Superior temporal gyrus (tissue), 1 donor: ENCODE measurements around the gene MRPL21.
"Not testable (repeated sequence)": the region's sequence is repeated elsewhere in the genome, so short reads cannot be mapped to it uniquely, and the experiment has no call there.

Source experiments
- DNase-seq: peaks from one replicate; pipeline ENCODE4 v3.0.0-alpha.2; 2016; ENCODE audit errors: extremely low spot score

The MRPL21 gene

DNA sequence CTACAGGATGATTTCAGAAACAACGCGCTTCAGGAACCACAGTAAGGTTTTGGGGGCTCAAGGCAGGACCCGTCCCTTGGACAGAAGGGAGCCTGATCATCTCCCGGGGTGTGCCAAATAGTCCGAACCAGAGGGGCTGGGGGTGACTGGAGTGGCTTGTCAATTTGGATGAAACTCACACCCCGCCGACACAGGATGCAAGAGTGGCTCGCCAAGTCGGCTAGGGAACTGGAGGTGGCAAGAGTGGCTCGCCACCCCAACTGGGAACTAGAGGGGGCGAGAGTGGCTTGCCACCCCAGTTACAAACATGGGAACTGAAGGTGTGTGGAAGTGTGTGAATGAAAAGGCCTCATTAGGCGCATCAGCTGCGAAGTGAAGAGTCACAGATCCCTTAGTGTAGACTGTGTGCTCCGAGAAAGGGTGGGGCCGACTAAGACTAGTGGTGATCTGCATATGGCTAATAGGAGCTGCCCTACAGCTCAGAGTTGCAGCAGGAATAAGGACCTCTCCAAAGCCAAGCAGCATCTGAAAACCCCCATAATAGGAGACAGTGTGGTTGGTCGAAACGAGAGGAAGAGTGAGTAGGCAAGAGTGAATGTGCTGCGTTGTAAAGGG lies 35.3 kb downstream of the MRPL21 start:
- DNase-seq = no peak

DNA sequence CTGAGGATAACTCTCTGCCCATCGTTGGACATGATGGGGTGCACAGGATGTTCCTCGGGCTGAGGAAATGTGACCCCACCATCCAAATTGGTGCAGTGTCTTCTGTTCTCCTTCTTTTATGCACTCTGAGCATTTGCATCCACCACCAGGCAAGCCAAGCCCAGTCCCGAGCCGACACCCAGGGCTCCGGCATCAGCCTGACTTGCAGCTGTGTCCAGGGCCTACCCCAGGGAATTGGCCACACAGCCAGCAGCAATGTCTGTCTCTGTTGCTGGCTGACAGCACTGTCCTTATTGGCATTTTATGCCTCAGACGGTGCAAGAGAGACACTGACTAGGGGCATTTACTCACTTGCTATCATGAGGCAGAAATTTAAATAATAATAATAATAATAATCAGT lies 36.6 kb downstream of the MRPL21 start:
- DNase-seq = no peak

DNA sequence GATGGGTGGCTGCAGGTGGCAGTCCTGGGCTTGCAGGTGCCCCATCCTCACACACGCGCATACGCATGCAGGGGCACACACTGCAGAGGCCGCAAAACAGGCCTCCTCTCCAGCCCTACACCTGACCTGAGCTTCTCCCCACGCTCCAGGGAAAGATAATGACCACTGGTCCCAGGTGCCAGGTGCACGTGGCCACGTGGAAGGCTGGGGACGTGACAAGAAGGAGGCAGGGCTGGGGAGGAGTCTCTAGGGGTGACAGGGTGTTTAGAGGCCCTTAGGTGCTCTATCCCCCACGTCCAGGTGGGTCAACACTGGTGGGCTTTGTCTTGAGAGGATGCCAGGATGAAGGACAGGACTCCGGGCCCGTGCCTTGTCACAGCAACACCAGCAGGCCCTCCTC lies 38.4 kb downstream of the MRPL21 start:
- no peak for DNase-seq

DNA sequence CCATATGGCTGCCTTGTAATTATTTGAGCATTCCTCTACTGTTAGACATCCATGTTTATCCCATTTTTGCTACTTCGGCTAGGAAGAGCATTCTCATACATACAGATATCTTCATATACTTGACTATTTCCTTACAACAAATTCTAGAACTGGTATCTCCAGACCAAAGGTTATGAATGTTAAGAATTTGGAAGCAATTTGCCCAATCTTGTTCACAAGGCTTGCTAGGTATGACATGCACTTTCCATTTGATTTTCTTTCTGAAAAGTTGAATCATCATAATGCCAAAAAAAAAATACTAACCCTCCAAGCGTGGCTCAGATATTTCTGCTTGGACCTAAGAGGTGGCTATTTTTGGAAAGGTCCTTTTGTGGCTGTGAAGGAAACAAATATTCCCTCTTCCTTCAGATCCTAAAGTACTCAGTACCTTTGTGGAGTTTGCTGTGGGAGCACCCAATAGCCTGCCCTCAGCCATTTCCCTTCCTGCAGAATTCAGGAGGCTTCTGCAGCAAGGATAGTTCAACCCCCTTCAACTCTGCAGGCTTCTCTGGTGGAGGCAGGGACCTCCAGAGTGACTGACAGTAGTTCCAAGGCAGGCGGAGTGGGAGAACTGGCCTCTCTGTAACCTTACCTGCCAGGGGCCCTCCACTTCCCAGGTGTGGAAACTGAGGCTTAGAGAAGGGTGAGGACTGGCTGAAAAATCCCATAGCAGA lies 39.9 kb downstream of the MRPL21 start:
- DNase-seq = no peak

DNA sequence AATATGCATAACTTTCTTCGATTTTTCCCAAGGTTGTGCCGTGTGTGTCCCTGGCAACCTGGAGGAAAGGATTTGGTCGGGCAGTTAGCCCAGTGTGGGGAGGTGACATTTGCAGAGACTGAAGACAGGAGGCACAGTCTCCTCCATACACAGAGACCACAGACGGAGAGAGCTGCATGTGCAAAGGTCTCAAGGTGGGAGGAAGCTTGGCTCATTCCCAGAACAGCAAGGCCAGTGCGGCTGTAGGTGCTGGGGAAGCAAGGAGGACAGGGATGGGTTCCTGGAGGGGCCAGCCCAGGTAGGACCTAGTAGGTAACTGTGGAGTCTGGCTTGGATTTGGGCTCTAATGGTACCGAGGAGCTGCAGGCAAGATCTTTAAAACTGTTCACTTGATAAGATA lies 41.2 kb downstream of the MRPL21 start:
- no peak for DNase-seq

DNA sequence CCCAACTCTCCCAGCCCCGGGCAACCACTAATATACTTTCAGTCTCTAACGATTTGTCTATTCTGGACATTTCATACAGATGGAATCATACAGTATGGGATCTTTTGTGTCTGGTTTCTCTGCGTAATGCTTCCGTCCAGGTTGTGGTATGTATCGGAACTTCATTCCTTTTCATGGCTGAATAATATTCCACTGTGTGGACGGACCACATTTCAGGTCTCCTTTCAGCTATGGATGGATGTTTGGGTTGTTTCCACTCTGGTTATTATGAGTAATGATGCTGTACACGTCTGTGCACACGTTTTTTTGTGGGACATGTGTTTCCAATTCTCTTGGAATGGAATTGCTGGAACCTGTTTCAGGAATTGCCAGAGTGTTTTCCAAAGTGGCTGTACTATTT lies 44.5 kb downstream of the MRPL21 start:
- no peak for DNase-seq

DNA sequence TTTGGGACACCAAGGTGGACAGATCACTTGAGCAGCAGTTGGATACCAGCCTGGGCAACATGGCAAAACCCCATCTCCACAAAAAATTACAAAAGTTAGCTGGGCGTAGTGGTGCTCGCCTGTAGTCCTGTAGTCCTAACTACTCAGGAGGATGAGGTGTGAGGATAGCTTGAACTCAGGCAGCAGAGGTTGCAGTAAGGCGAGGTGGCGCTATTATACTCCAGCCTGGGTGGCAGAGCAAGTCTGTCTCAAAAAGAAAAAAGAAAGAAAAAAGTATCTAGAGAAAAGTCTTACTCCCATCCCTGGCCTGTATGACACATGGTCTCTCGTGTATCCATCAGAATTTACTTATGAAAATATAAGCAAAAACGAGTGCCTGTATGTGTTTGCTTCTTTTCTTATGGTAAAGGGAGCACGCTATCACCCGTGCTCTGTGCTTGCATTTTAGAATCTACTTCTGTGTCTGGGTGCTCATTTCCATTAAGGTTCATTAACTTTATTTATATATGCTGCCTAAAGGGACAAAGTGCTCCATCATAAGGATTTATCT lies 46.5 kb downstream of the MRPL21 start:
- no peak for DNase-seq

DNA sequence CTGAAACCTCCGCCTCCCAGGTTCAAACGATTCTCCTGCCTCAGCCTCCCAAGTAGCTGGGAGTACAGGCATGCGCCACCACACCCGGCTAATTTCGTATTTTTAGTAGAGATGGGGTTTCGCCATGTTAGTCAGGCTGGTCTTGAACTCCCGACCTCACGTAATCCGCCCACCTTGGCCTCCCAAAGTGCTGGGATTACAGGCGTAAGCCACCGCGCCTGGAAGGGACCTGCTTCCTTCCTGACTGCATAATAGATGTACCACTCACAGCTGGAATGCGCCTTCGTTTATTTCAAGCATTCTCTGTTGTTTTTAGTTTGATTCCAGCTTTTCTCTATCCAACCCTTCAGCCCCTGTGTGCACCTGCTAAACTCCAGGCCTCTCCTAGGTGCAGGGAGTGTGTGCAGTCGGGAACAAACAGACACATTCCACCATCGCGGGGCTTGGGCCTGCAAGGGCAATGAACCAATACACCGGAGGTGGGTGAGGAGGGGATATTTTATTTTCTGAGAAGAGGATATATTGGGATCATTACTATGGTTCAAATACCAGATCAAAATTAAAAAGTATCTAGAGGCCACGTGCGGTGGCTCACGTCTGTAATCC lies 47.1 kb downstream of the MRPL21 start:
- DNase-seq = not testable (repeated sequence)

DNA sequence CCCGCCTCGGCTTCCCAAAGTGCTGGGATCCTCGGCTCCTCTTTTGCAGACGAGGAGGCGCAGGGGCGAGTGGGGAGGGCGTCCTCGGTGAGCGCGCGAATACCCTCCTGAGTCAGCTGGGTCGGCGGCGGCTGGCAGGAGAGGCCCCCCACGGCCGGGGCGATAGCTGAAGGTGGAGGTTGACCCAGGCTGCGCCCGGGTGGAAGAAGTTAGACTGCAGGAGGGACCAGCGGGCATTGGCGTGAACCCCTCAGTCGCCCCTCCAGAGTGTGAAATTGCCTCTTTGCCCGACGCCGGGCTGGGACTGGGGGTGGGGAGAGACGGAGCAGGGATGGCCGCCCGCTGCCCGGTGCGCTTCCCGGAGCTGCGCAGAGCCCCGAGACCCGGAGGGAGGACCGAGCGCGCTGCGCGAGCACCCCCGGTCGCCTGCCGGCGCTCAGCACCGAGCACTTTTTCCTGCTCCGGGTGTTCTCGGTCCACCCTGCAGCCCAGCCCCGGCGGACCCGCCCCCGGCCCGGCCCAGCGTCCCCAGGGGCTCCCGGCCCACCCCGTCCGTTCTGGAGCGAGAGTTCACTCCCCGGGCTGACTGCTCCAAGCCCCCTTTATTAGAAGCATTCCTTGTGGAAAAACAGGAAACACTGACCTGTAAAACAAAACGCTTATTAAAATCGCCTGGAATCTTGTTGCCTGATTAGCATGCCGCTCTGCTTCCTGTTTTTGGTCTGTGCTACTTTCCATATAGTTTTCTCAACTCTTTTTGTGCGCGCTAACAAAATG lies 48.2 kb downstream of the MRPL21 start:
- no peak for DNase-seq

DNA sequence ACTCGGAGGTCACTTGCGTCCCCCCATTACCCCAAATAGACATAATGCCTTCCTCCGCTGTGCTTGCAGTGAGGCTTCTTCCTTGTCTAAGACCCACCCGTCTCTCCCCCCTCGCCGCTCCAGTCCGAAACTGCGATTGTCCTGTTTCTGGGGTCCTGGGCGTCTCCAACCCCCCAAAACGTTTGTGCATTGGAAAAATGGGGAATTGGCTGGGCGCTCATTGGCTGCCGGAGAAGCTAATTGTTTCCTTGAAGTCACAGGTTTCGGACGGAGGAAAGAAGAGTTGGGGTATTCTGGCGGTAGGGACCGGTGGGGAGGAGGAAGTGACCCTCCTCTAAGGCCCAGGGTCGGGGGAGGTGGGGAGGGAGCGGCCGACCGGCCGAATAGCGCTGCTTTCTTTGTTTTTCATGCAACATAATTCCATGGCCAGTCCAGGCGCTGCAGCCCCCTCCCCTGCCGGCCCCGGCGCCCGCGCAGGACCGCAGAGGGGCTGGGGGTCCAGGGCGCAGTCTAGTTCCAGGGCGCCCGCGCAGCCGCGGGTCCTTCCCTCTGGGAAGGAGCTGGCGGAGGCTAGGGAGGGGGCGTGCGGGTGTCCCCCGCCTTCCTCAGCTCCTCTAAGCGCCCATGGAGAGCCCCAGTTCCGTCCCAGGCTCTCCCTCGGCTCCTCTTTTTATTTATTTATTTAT lies 49.2 kb downstream of the MRPL21 start:
- no peak for DNase-seq

DNA sequence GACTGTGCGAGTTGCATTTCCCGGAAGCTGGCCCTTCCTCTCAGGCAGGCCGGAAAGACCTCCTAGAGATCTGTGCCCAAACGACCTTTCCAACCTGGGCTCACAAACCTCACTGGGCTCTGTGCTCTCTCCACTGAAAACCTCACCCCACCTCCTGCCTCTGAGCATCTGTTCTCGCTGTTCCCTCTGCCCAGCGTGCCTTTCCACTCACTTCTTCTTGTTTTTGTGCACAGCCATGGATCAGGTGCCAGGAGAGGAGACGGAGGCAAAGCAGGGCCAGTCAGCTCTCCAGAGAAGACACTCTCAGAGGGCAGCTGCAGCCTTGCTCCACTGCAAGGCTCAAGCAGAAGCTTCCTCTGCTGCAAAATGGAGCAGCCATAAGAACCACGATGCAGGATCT lies 51.0 kb downstream of the MRPL21 start:
- DNase-seq = no peak

DNA sequence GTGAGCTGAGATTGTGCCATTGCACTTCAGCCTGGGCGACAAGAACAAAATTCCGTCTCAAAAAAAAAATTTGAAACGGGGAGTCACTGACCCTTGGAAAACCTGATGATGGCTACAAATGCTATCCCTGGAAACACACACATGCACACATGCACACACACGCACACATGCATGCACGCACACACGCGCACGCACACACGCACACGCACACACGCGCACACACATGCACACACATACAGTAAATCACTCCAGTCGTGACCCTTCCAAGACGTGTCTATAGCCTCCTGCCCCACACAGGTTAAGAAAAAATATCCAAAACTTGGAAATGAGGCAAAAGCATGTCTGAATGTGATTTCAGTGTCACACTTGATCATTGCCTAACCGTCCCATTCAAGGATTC lies 55.2 kb downstream of the MRPL21 start:
- DNase-seq = no peak

DNA sequence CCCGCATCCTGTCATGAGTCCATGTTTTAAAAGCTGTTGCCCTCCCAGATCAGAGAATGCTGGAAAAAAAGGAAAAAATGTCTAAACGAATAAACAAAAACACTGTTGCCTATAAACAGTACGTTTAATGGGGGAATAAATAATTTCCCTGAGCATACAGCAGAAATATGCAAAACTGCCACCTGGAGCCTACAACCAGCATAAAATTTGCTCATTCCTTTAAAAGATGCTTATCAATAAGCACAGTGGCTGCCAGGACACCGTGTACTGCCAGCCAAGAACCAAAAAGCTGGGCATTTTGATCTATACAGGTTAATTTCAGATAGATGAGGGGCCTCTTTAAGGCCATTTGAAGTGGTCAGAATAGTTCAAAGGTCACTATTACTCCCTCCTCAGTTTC lies 56.2 kb downstream of the MRPL21 start:
- no peak for DNase-seq

DNA sequence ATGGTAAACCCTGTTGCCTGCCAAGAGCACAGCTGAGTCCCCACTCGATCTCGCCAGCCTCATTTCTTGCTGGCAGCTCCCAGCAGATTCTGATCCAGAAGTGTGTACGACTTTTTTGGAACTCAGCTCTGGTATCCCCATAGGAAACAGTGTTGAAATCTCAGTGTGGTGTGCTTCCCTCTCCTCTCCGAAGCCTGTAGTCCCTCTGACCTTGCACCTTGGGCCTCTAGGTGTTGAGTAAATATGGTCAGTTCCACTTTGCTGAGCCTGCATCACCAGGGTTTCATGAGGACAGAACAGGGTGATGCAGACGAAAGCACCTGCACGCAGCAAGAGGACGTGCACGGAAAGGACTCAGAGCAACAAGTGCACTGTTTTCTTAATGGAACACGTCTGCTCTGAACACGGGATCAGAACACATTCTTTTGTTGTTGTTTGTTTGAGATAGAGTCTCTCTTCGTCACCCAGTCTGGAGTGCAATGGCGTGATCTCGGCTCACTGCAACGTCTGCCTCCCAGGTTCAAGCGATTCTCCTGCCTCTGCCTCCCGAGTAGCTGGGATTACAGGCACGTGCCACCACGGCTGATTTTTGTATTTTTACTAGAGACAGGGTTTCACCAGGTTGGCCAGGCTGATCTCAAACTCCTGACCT lies 58.2 kb downstream of the MRPL21 start:
- no peak for DNase-seq

DNA sequence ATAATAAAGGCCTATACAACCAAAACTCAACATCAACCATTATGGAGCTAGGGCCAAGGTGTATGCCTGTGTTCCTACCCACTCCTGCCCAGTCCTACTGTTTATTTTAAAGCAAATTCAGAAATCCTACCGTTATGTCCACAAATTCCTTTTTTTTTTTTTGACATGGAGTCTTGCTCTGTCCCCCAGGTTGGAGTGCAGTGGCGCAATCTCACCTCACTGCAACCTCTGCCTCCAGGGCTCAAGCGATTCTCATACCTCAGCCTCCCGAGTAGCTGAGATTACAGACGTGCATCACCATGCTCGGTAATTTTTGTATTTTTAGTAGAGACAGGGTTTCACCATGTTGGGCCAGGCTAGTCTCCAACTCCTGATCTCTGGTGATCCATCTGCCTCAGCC lies 58.8 kb downstream of the MRPL21 start:
- no peak for DNase-seq

DNA sequence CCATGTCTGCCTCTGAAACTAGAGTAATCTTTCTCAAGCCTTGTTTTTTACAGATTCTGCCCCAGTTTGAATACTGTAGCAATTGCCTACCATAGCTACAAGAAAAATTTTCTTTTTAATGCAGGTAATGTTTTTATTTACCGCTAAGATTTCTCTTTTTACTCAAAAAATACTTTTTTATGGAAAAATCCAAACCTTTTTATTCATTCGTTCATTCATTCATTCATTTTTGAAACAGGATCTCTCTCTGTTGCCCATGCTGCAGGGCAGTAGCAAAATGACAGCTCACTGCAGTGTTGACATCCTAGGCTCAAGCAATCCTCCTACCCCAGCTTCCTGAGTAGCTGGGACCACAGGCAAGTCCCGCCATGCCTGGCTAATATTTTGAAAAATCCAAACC lies 59.3 kb downstream of the MRPL21 start:
- no peak for DNase-seq

DNA sequence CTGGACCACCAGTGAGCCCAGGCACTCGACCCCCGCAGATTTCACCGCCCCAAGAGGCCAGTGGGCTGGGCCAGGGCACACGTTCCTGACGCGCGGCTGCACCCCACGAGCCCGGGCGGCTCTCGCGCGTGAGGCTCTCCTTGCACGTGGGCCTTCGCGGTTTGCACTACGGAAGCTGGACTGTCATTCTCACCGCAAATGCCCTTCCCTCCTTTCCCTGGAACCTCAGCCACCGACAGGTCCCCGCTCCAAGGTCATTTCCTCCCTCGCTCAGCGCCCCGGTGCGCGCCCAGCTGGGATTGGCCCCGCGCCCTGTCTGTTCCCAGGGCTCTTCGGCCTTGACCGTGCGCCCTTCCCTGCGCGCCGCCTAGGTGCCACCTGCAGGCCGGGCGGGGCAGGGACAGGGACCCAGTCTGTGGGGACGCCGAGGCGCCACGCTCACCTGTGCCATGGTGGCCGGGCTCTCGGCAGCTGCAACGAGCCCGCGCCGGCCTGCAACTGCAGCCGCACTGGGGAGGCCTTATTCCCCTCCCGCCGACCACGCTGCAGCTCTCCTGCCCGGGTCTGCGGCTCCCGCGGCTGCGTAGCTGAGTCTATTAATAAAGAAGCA lies 59.8 kb downstream of the MRPL21 start:
- no peak for DNase-seq

DNA sequence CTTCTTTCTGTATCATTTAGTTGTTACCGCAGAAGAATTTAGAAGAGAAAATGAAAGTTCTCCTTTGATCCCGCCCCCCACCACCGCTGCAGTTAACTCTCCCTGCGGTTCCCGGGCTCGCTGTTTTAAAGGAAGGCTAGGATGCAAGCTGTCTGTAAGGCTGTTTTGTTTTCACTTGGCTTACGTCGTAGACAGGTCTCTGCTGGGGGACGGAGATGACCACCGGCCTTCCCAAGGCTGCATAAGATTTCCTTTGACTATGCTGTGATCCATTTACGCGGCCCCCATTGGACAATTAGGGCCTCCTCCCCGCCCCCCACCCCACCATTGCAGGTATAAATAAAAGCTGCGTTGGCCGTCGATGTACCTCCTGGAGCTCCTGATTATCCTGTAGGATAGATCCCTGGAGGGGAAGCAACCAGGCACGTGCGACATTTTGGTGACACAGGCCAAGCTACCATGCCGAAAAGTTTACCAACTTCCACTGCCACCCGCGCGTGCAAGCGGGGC lies 60.5 kb downstream of the MRPL21 start:
- DNase-seq = no peak

DNA sequence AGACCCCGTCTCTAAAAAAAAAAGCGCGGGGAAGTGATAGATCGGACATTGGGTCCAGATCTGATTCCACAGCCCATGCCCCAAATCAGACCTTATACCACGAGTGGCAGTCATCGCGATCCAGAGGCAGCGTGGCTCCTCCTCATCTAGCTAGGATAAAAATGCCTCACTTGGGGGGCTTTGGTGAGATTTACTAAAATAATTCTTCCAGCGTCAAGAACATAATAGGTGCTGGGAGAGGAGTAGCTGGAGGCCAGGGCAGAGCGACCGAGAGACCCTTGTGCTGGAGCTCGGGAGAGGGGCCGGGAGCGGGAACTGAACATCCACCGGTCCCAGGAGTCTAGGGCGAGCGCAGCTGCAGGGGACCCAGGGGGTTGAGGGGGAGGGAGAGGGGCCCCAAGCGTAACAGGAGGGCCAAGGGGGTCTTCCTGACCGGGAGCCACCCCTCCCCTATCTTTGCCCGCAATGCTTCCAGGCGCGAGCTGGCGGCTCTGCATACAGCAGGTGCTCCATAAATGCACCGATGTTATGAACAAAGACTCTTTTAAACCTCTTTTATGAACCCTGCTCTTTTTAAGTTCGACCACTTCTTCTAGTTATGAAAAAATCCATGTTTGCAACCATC lies 61.1 kb downstream of the MRPL21 start:
- no peak for DNase-seq
